22Rv1 (cell line): ENCODE results near the gene CRB1.

Source experiments
- H3K27ac ChIP-seq: fragments of 450-650 bp; 2 replicates; pipeline ENCODE4 v1.5.1; 2017
- CTCF ChIP-seq: fragments of 450-650 bp; IDR thresholded peaks from 2 replicates; pipeline ENCODE4 v1.5.1; 2017; ENCODE audit warnings: mild to moderate bottlenecking
- ZFX ChIP-seq: fragments of 450-650 bp; IDR thresholded peaks from 2 replicates; pipeline ENCODE4 v1.6.1; 2017; ENCODE audit warnings: antibody characterized with exemption, borderline replicate concordance

CRB1 gene

DNA sequence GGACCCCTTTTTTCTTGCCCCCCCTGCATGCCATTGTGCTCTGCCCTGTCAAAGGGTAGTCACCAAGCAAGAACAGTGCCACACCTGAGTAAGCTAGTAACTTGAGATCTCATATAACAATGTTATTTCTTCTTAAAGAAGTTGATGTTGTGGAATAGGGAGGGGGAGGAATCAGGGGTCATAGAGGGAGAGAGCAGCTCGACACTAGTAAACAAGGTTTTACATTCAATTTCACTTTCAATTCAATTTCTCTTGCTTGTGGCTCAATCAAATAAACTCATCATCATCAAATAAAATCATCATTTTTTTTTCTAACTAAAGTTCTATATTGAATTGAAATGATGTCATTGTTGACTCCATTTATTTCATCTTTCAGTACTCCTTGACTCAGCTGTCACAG is 106.4 kb downstream of the CRB1 start:
- TF ChIP-seq ZFX = no peak
- no peak for TF ChIP-seq CTCF
- H3K27ac ChIP-seq = no peak overlapping the region

GRCh38 chr1:197384471-197384870 is 116.4 kb downstream of the CRB1 start:
- TF ChIP-seq CTCF (no peak), ZFX (no peak)

DNA sequence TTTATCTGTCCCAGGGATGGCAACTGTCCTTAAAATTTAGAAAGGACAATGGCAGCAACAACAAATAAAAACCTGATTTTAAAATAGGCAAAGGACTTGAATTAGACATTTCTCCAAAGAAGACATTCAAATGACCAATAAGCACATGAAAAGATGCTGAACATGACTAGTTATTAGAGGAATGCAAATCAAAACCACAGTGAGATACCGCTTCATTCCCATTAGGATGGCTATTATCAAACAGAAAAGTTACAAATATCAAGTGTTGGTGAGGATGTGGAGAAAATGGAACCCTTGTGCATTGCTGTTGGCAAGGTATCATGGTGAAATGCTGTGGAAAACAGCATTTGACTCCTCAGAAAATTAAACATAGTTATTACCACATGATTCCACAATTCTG is 120.7 kb downstream of the CRB1 start:
- no peak overlapping the region for H3K27ac ChIP-seq
- TF ChIP-seq CTCF (no peak), ZFX (no peak)

More at GRCh38 chr1:197384471-197384870, 116.4 kb downstream of the CRB1 start:
- no peak overlapping the region for H3K27ac ChIP-seq

- TF ChIP-seq ZFX (no peak), CTCF (no peak)
- H3K27ac ChIP-seq = no peak overlapping the region
Observed at GRCh38 chr1:197390856-197391255, 122.8 kb downstream of the CRB1 start.

- H3K27ac ChIP-seq = no peak overlapping the region
- TF ChIP-seq ZFX (no peak), CTCF (no peak)
Observed at GRCh38 chr1:197391303-197392226, 123.5 kb downstream of the CRB1 start.

DNA sequence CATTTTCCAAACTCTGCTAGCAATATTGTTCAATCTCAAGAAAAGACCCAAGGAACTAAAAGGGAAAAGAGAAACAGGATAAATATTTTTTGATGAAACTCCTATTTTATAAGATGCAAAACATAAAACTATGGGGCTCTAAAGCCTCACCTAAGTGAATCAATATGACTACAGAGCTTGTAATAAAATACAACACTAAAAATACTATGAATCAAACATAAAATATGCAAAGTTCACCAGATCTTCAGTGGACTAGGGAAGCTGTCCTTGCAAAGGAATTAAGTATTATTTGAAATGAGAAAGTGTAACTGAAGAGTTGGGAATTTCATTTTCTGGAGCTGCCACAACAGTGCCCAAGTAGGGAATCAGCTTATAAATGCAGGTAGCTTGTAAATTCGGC is 124.5 kb downstream of the CRB1 start:
- TF ChIP-seq CTCF (no peak), ZFX (no peak)
- H3K27ac ChIP-seq = no peak overlapping the region

- H3K27ac ChIP-seq = no peak overlapping the region
- TF ChIP-seq ZFX (no peak), CTCF (no peak)
Observed at GRCh38 chr1:197393105-197393504, 125.1 kb downstream of the CRB1 start.
